ENCODE results near the gene CRAMP1.

Gene CRAMP1

GRCh38 chr16:1723450-1724147, 111.4 kb downstream of the CRAMP1 start:
- DNase-seq = no peak

GRCh38 chr16:1724491-1724890, 112.3 kb downstream of the CRAMP1 start:
- DNase-seq = no peak

- DNase-seq = no peak
These were observed 114.7 kb downstream of the CRAMP1 start for GRCh38 chr16:1726661-1727502.
